H1 (cell line): Measurements from ENCODE around the gene CCDC7.

Experiments
- TEAD4 ChIP-seq: IDR thresholded peaks from 2 replicates; pipeline ENCODE4 v1.6.1; 2012; ENCODE audit warnings: low read depth, low read length, inconsistent platforms, mixed read lengths
- TF ChIP-seq, protein P1 (sequence below), 3 experiments: IDR thresholded peaks; 1 replicate in 2 of 3; 2 replicates in 1 of 3; pipeline versions ENCODE4 v1.5.1 to v1.6.1; 2011; ENCODE audit warnings: low read length in 3 of 3, mild to moderate bottlenecking in 3 of 3, inconsistent platforms in 2 of 3, low read depth in 1 of 3, moderate library complexity in 1 of 3; ENCODE audit not compliant: insufficient read depth in 1 of 3; ENCODE audit errors: control extremely low read depth in 1 of 3

GRCh38 chr10:32923849-32924248 is 477.9 kb downstream of the CCDC7 start:
- no peak for TF ChIP-seq TEAD4
- TF ChIP-seq, protein P1, sequence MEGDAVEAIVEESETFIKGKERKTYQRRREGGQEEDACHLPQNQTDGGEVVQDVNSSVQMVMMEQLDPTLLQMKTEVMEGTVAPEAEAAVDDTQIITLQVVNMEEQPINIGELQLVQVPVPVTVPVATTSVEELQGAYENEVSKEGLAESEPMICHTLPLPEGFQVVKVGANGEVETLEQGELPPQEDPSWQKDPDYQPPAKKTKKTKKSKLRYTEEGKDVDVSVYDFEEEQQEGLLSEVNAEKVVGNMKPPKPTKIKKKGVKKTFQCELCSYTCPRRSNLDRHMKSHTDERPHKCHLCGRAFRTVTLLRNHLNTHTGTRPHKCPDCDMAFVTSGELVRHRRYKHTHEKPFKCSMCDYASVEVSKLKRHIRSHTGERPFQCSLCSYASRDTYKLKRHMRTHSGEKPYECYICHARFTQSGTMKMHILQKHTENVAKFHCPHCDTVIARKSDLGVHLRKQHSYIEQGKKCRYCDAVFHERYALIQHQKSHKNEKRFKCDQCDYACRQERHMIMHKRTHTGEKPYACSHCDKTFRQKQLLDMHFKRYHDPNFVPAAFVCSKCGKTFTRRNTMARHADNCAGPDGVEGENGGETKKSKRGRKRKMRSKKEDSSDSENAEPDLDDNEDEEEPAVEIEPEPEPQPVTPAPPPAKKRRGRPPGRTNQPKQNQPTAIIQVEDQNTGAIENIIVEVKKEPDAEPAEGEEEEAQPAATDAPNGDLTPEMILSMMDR (IDR thresholded peaks at IDR 0.05; ENCODE audit: control extremely low read depth in 1 of 3, insufficient read depth in 1 of 3, low read depth in 1 of 3, low read length in 3 of 3): no peak
